Measurements from ENCODE around the gene TPRA1. TPM values are rescaled to one million over a fixed set of nuclear protein-coding genes. Genes with fewer than 3 reads are reported as not detected.

Gene TPRA1
- total RNA-seq, 1 donor from 2014 or later = 15.1 TPM

- Histone ChIP-seq H3K27ac (ENCODE audit: low read depth, low read length) (no peak overlapping the region), H3K9me3 (ENCODE audit: control insufficient read depth in 3 of 3, low read length in 3 of 3) (no peaks in the 10 kb centered on the region), H3K27me3 (ENCODE audit: control insufficient read depth in 3 of 3, insufficient read depth in 3 of 3, low read length in 3 of 3) (no peaks in the 10 kb centered on the region), H3K4me1 (ENCODE audit: control insufficient read depth in 3 of 3, insufficient read depth in 3 of 3, low read length in 3 of 3) (peaks cover 5 to 10% (median 8%) of the 10 kb centered on the region in 3 donors), H3K36me3 (ENCODE audit: control insufficient read depth in 3 of 3, insufficient read depth in 3 of 3, low read length in 3 of 3) (peaks cover 17 to 28% (median 25%) of the 10 kb centered on the region in 3 donors), H3K4me3 (ENCODE audit: low read length in 3 of 3) (no peak overlapping the region), H3K9ac (ENCODE audit: low read depth in 1 of 3, low read length in 3 of 3) (peak overlapping the region in 1 of 3 donors; percentile 8)
These were observed 10.0 kb downstream of the TPRA1 start for GRCh38 chr3:127580327-127581060.

- H3K9ac ChIP-seq (ENCODE audit: low read depth in 1 of 3, low read length in 3 of 3) = no peak overlapping the region
- no peaks in the 10 kb centered on the region for H3K9me3 ChIP-seq (ENCODE audit: control insufficient read depth in 3 of 3, low read length in 3 of 3)
- no peak overlapping the region for H3K4me3 ChIP-seq (ENCODE audit: low read length in 3 of 3)
- H3K27ac ChIP-seq (ENCODE audit: low read depth, low read length) = no peak overlapping the region
- peaks cover 4 to 14% (median 9%) of the 10 kb centered on the region in 3 donors for H3K4me1 ChIP-seq (ENCODE audit: control insufficient read depth in 3 of 3, insufficient read depth in 3 of 3, low read length in 3 of 3)
- H3K36me3 ChIP-seq (ENCODE audit: control insufficient read depth in 3 of 3, insufficient read depth in 3 of 3, low read length in 3 of 3) = peaks cover 27 to 39% (median 34%) of the 10 kb centered on the region in 3 donors
- no peaks in the 10 kb centered on the region for H3K27me3 ChIP-seq (ENCODE audit: control insufficient read depth in 3 of 3, insufficient read depth in 3 of 3, low read length in 3 of 3)
These were observed 11.7 kb downstream of the TPRA1 start for GRCh38 chr3:127578802-127579201.

- Histone ChIP-seq H3K4me1 (ENCODE audit: control insufficient read depth in 3 of 3, insufficient read depth in 3 of 3, low read length in 3 of 3) (peaks cover 4 to 14% (median 9%) of the 10 kb centered on the region in 3 donors), H3K27me3 (ENCODE audit: control insufficient read depth in 3 of 3, insufficient read depth in 3 of 3, low read length in 3 of 3) (no peaks in the 10 kb centered on the region), H3K36me3 (ENCODE audit: control insufficient read depth in 3 of 3, insufficient read depth in 3 of 3, low read length in 3 of 3) (peaks cover 32 to 45% (median 41%) of the 10 kb centered on the region in 3 donors)
These were observed 12.4 kb downstream of the TPRA1 start for GRCh38 chr3:127578168-127578567.

GRCh38 chr3:127577448-127577847, 13.1 kb downstream of the TPRA1 start:
- peaks cover 39 to 53% (median 47%) of the 10 kb centered on the region in 3 donors for H3K36me3 ChIP-seq (ENCODE audit: control insufficient read depth in 3 of 3, insufficient read depth in 3 of 3, low read length in 3 of 3)
- H3K4me3 ChIP-seq (ENCODE audit: low read length in 3 of 3) = no peak overlapping the region
- H3K27ac ChIP-seq (ENCODE audit: low read depth, low read length) = no peak overlapping the region

More at GRCh38 chr3:127578168-127578567, 12.4 kb downstream of the TPRA1 start:
- no peak overlapping the region for H3K9ac ChIP-seq (ENCODE audit: low read depth in 1 of 3, low read length in 3 of 3)
- H3K27ac ChIP-seq (ENCODE audit: low read depth, low read length) = no peak overlapping the region
- no peaks in the 10 kb centered on the region for H3K9me3 ChIP-seq (ENCODE audit: control insufficient read depth in 3 of 3, low read length in 3 of 3)
- no peak overlapping the region for H3K4me3 ChIP-seq (ENCODE audit: low read length in 3 of 3)

GRCh38 chr3:127574880-127575878, 15.4 kb downstream of the TPRA1 start:
- Histone ChIP-seq H3K4me1 (ENCODE audit: control insufficient read depth in 3 of 3, insufficient read depth in 3 of 3, low read length in 3 of 3) (peaks cover 4 to 8% (median 7%) of the 10 kb centered on the region in 3 donors), H3K27ac (ENCODE audit: low read depth, low read length) (no peak overlapping the region), H3K9ac (ENCODE audit: low read depth in 1 of 3, low read length in 3 of 3) (no peak overlapping the region), H3K9me3 (ENCODE audit: control insufficient read depth in 3 of 3, low read length in 3 of 3) (no peaks in the 10 kb centered on the region), H3K4me3 (ENCODE audit: low read length in 3 of 3) (no peak overlapping the region), H3K36me3 (ENCODE audit: control insufficient read depth in 3 of 3, insufficient read depth in 3 of 3, low read length in 3 of 3) (peaks cover 49 to 68% (median 59%) of the 10 kb centered on the region in 3 donors), H3K27me3 (ENCODE audit: control insufficient read depth in 3 of 3, insufficient read depth in 3 of 3, low read length in 3 of 3) (no peaks in the 10 kb centered on the region)

More at GRCh38 chr3:127577448-127577847, 13.1 kb downstream of the TPRA1 start:
- no peak overlapping the region for H3K9ac ChIP-seq (ENCODE audit: low read depth in 1 of 3, low read length in 3 of 3)
- H3K27me3 ChIP-seq (ENCODE audit: control insufficient read depth in 3 of 3, insufficient read depth in 3 of 3, low read length in 3 of 3) = no peaks in the 10 kb centered on the region
- H3K4me1 ChIP-seq (ENCODE audit: control insufficient read depth in 3 of 3, insufficient read depth in 3 of 3, low read length in 3 of 3) = peaks cover 4 to 14% (median 9%) of the 10 kb centered on the region in 3 donors
- H3K9me3 ChIP-seq (ENCODE audit: control insufficient read depth in 3 of 3, low read length in 3 of 3) = no peaks in the 10 kb centered on the region

- Histone ChIP-seq H3K27me3 (ENCODE audit: control insufficient read depth in 3 of 3, insufficient read depth in 3 of 3, low read length in 3 of 3) (no peaks in the 10 kb centered on the region), H3K27ac (ENCODE audit: low read depth, low read length) (no peak overlapping the region), H3K9me3 (ENCODE audit: control insufficient read depth in 3 of 3, low read length in 3 of 3) (no peaks in the 10 kb centered on the region), H3K36me3 (ENCODE audit: control insufficient read depth in 3 of 3, insufficient read depth in 3 of 3, low read length in 3 of 3) (peaks cover 53 to 62% (median 57%) of the 10 kb centered on the region in 3 donors), H3K9ac (ENCODE audit: low read depth in 1 of 3, low read length in 3 of 3) (peak overlapping the region in 1 of 3 donors; percentile 16), H3K4me3 (ENCODE audit: low read length in 3 of 3) (no peak overlapping the region), H3K4me1 (ENCODE audit: control insufficient read depth in 3 of 3, insufficient read depth in 3 of 3, low read length in 3 of 3) (peaks cover 4 to 8% (median 7%) of the 10 kb centered on the region in 3 donors)
These were observed 16.6 kb downstream of the TPRA1 start for GRCh38 chr3:127573912-127574311.

- Histone ChIP-seq H3K36me3 (ENCODE audit: control insufficient read depth in 3 of 3, insufficient read depth in 3 of 3, low read length in 3 of 3) (peaks cover 53 to 61% (median 59%) of the 10 kb centered on the region in 3 donors), H3K4me3 (ENCODE audit: low read length in 3 of 3) (no peak overlapping the region), H3K4me1 (ENCODE audit: control insufficient read depth in 3 of 3, insufficient read depth in 3 of 3, low read length in 3 of 3) (peaks cover 4 to 8% (median 7%) of the 10 kb centered on the region in 3 donors), H3K27ac (ENCODE audit: low read depth, low read length) (no peak overlapping the region), H3K9me3 (ENCODE audit: control insufficient read depth in 3 of 3, low read length in 3 of 3) (no peaks in the 10 kb centered on the region), H3K27me3 (ENCODE audit: control insufficient read depth in 3 of 3, insufficient read depth in 3 of 3, low read length in 3 of 3) (peaks cover 0 to 4% (median 1%) of the 10 kb centered on the region in 3 donors), H3K9ac (ENCODE audit: low read depth in 1 of 3, low read length in 3 of 3) (no peak overlapping the region)
These were observed 17.1 kb downstream of the TPRA1 start for GRCh38 chr3:127573401-127573800.

GRCh38 chr3:127572735-127573134, 17.8 kb downstream of the TPRA1 start:
- Histone ChIP-seq H3K27me3 (ENCODE audit: control insufficient read depth in 3 of 3, insufficient read depth in 3 of 3, low read length in 3 of 3) (peaks cover 4% of the 10 kb centered on the region in 3 donors), H3K9ac (ENCODE audit: low read depth in 1 of 3, low read length in 3 of 3) (no peak overlapping the region), H3K36me3 (ENCODE audit: control insufficient read depth in 3 of 3, insufficient read depth in 3 of 3, low read length in 3 of 3) (peaks cover 49 to 59% (median 55%) of the 10 kb centered on the region in 3 donors), H3K4me3 (ENCODE audit: low read length in 3 of 3) (no peak overlapping the region), H3K27ac (ENCODE audit: low read depth, low read length) (no peak overlapping the region), H3K9me3 (ENCODE audit: control insufficient read depth in 3 of 3, low read length in 3 of 3) (no peaks in the 10 kb centered on the region), H3K4me1 (ENCODE audit: control insufficient read depth in 3 of 3, insufficient read depth in 3 of 3, low read length in 3 of 3) (peaks cover 4 to 8% (median 7%) of the 10 kb centered on the region in 3 donors)

- Histone ChIP-seq H3K27me3 (ENCODE audit: control insufficient read depth in 3 of 3, insufficient read depth in 3 of 3, low read length in 3 of 3) (peaks cover 4 to 7% (median 4%) of the 10 kb centered on the region in 3 donors), H3K9me3 (ENCODE audit: control insufficient read depth in 3 of 3, low read length in 3 of 3) (no peaks in the 10 kb centered on the region), H3K36me3 (ENCODE audit: control insufficient read depth in 3 of 3, insufficient read depth in 3 of 3, low read length in 3 of 3) (peaks cover 48 to 55% (median 52%) of the 10 kb centered on the region in 3 donors), H3K4me3 (ENCODE audit: low read length in 3 of 3) (no peak overlapping the region), H3K27ac (ENCODE audit: low read depth, low read length) (no peak overlapping the region), H3K4me1 (ENCODE audit: control insufficient read depth in 3 of 3, insufficient read depth in 3 of 3, low read length in 3 of 3) (peaks cover 4 to 8% (median 7%) of the 10 kb centered on the region in 3 donors), H3K9ac (ENCODE audit: low read depth in 1 of 3, low read length in 3 of 3) (no peak overlapping the region)
These were observed 18.3 kb downstream of the TPRA1 start for GRCh38 chr3:127572186-127572585.
